Activated CD8-positive, alpha-beta memory T cell treated with anti-CD3 and anti-CD28 coated beads, Interleukin-2, amount 50 U/mL, for 24 hours (primary cell): ENCODE results near the gene CETN1.

Experiments
- DNase-seq: peaks from one replicate; pipeline ENCODE4 v3.0.0-alpha.2; 2020; ENCODE audit errors: extremely low read depth

CETN1 gene

GRCh38 chr18:580154-580553 is at the start of gene CETN1:
Gene CETN1 (plus strand): TSS chr18:580380. CDS start chr18:580409, 29 bp downstream.
- no peak for DNase-seq

- no peak for DNase-seq
Observed at GRCh38 chr18:532018-532417, 48.2 kb upstream of the CETN1 start.

- no peak for DNase-seq
Observed at GRCh38 chr18:532632-533031, 47.5 kb upstream of the CETN1 start.

GRCh38 chr18:533995-534601 is 46.1 kb upstream of the CETN1 start:
- no peak for DNase-seq

- no peak for DNase-seq
Observed at GRCh38 chr18:543447-544078, 36.6 kb upstream of the CETN1 start.

- no peak for DNase-seq
Observed at GRCh38 chr18:549967-550366, 30.2 kb upstream of the CETN1 start.

GRCh38 chr18:551404-552061 is 28.6 kb upstream of the CETN1 start:
- DNase-seq, result no peak

- no peak for DNase-seq
Observed at GRCh38 chr18:555705-556457, 24.3 kb upstream of the CETN1 start.

GRCh38 chr18:564708-565561 is 15.2 kb upstream of the CETN1 start:
- DNase-seq, result no peak

- DNase-seq, result no peak
Observed at GRCh38 chr18:565562-566061, 14.6 kb upstream of the CETN1 start.

- no peak for DNase-seq
Observed at GRCh38 chr18:567122-567521, 13.1 kb upstream of the CETN1 start.

- no peak for DNase-seq
Observed at GRCh38 chr18:568731-569130, 11.4 kb upstream of the CETN1 start.

- no peak for DNase-seq
Observed at GRCh38 chr18:570256-570655, 9.9 kb upstream of the CETN1 start.

GRCh38 chr18:570697-571096 is 9.5 kb upstream of the CETN1 start:
- no peak for DNase-seq

- DNase-seq, result no peak
Observed at GRCh38 chr18:572091-572830, 7.9 kb upstream of the CETN1 start.

- no peak for DNase-seq
Observed at GRCh38 chr18:572831-573289, 7.3 kb upstream of the CETN1 start.

GRCh38 chr18:573385-573784 is 6.8 kb upstream of the CETN1 start:
- no peak for DNase-seq

- no peak for DNase-seq
Observed at GRCh38 chr18:574149-574860, 5.9 kb upstream of the CETN1 start.

- no peak for DNase-seq
Observed at GRCh38 chr18:574865-575645, 5.1 kb upstream of the CETN1 start.
